GM21576 (cell line): Measurements from ENCODE around the gene TMX4.
"Not testable (repeated sequence)": the region's sequence is repeated elsewhere in the genome, so short reads cannot be mapped to it uniquely, and the experiment has no call there.

Experiments
- ATAC-seq: cut with Tn5 transposase; IDR thresholded peaks from one replicate; pipeline ENCODE4 v1.9.1; 2021; ENCODE audit warnings: mild to moderate bottlenecking, moderate library complexity; ENCODE audit not compliant: unreplicated experiment

TMX4 gene

DNA sequence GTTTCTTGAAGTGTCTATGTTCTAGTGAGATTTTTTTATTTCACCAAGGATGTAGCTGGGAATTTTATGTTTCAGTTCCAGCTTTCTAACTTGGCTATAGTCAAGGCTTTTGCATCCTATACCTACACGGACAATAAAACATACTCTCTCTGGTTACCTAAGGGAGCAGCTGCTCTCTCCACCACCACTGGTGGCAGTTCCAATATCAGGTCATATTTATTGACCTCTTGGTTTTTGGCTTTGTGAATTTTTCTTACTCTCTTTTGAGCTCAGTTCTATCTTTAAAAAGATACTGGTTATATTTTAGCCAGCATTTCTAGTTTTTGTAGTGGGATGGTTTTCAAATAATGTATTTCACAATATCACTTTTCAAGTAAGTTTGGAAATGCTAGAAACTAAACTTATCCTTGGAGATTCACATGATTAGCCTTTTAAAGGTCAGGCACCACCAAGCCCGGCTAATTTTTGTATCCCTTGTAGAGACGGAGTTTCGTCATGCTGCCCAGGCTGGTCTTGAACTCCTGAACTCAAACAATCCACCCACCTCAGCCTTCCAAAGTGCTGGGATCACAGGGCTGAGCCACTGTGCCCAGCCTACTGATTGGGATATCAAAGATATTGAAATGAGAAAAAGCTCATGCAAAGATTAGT lies 44.7 kb downstream of the TMX4 start:
- no peak for ATAC-seq

DNA sequence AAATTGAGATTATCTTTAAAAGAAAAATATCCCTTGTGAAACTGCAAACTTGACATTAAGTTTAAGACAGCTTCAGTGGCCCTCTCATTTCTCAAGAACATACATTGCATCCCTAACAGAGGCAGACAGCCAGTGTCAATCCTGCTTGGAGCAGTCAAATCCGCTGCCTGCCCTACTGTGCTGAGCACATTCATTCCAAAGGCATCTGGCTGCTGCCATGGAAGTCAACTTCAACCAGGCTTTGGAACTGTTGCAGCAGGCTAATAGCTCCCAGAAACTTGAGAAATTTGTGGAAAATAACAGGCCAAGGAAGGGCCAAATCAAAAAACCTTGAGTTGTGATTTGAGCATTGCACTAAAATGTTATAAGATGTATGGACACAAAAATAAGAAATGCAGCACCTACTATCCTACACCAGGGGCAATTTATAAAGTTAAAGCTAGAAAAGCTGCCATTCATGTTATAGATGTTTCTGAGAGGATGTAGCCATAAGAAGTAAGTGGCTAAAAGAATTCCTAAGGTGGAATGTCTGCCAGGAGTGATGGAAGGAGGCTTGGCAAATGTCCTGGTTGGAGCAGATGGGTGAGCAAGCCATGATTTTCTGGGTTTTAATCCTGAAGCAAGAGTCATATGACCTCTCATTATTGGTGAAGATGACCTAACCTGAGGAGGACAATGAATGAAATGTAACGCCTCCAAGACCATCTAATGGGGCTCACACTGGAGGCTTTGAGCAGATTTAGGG lies 47.9 kb downstream of the TMX4 start:
- no peak for ATAC-seq

DNA sequence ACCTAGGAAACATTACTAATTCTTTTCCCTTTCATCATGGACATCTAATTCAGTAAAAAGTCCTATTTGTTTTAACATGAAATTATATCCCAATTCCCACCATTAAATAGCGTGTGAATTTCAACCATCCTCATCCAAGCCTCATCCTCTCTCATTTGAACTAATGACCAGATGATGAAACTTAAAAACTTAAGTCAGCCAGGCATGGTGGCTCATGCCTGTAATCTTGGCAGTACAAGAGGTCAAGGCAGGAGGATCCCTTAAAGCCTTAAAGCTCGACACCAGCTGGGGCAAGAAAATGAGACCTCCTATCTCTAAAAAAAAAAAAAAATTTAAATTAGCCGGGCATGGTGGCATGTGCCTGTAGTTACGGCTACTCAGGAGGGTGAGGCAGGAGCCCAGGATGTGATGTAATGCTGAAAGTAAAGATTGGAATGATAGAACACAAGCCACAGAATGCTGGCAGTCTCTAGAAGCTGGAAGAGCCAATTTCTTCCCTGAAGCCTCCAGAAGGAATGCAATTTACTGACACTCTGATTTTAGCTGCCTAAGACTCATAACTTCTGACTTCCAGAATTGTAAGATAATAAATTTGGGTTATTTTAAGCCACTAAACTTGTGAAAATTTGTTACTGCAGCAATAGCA lies 52.2 kb downstream of the TMX4 start:
- ATAC-seq, result no peak

- no peak for ATAC-seq
Measured at GRCh38 chr20:7966176-7966575, 53.4 kb downstream of the TMX4 start.

GRCh38 chr20:7959484-7959883 lies 60.1 kb downstream of the TMX4 start:
- ATAC-seq, result no peak

DNA sequence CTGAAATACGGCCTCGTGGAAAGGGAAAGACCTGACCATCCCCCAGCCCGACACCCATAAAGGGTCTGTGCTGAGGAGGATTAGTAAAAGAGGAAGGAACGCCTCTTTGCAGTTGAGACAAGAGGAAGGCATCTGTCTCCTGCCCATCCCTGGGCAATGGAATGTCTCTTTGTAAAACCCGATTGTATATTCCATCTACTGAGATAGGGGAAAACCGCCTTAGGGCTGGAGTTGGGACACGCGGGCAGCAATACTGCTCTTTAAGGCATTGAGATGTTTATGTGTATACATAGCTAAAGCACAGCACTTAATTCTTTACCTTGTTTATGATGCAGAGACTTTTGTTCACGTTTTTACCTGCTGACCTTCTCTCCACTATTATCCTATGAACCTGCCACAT lies 63.0 kb downstream of the TMX4 start:
- ATAC-seq, result not testable (repeated sequence)

- ATAC-seq, result no peak
Measured at GRCh38 chr20:7950387-7950786, 69.2 kb downstream of the TMX4 start.

GRCh38 chr20:7943891-7944290 lies 75.7 kb downstream of the TMX4 start:
- ATAC-seq, result no peak

GRCh38 chr20:7940341-7940740 lies 79.2 kb downstream of the TMX4 start, which contains the start of gene HAO1:
Gene HAO1, minus strand, starts transcription at chr20:7940458. Its CDS starts 36 bp downstream, at chr20:7940422.
- ATAC-seq, result no peak

DNA sequence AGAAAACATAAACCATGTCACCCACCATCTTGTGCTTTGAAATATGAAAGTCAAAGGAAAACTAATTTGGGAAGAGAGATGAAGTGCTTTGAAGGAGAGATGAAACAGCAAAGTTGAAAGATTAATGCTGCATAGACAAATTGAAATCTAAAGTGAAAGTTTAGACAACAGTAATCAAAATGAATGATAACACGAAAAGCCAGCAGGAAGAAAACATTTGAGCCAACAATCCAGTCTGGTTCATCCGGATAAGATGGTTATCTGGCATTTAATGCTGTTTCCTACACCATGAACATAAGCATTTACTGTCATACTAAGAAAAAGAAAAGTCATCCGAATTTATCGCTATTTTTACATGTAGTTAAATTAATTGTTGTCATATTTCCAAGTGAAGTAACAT lies 79.9 kb downstream of the TMX4 start:
- no peak for ATAC-seq

- ATAC-seq, result no peak
Measured at GRCh38 chr20:7938058-7938457, 81.5 kb downstream of the TMX4 start.

- no peak for ATAC-seq
Measured at GRCh38 chr20:7937328-7937727, 82.2 kb downstream of the TMX4 start.

GRCh38 chr20:7935027-7935551 lies 84.5 kb downstream of the TMX4 start:
- ATAC-seq, result peak; percentile 84

DNA sequence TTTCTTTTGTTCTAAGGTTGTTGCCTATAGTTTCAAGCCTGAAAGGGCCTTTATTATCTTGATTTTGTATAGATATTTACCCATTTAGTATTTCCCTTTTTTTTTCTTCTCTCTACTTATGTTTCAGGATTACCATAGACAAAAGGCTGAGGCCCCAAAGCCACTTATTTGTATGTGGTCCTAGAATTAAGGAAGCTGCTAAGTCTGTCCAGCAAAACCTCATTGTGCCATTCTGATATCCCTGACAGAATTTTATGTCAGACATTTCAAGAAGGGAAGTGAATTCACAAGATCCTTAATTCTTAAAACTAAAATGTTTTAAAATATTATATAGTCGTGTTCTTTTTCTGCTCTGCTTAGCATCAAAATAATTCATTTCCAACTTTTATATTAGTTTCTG lies 86.2 kb downstream of the TMX4 start:
- ATAC-seq, result no peak

DNA sequence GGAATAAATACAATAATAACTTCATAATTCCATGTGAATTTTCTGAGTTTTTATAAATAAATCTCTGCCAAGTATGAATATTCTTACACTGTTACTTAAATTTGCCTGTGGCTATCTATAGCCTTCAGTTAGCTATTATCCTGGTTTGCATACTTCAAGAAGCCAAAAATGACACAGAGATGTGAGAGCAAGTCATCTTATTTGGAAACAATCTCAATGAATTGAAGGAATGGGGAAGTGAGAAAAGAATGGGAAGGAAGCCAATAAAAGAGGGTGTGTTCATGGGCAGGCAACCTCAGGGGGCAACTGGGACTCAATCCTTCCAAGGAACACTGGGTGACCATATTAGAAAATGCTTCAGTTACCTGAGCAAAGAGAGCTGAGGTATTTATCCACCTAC lies 89.2 kb downstream of the TMX4 start:
- ATAC-seq, result no peak
